Dermis microvascular lymphatic vessel endothelial cell (primary cell): Measurements from ENCODE around the gene MLLT3. TPM values are rescaled to one million over a fixed set of nuclear protein-coding genes. Genes with fewer than 3 reads are reported as not detected.

Experiments
- DNase-seq, 2 donors: peaks; one replicate each; pipeline versions ENCODE4 v3.0.0 to v3.0.0-alpha.2; 2010; ENCODE audit warnings: low read depth in 2 of 2
- total RNA-seq: library from RNA; depleted of rRNA; stranded (reverse); fragments of >200 nt; gene quantifications from 2 replicates; pipeline ENCODE4 v1.2.1, GENCODE V29; 2014

The MLLT3 gene
- total RNA-seq, 1 donor from 2014 or later: 1.9 TPM

- no peak for DNase-seq
Measured at GRCh38 chr9:20310024-20310423, 312.3 kb downstream of the MLLT3 start.

GRCh38 chr9:20309124-20309523 lies 313.2 kb downstream of the MLLT3 start:
- DNase-seq: no peak

- no peak for DNase-seq
Measured at GRCh38 chr9:20307621-20308020, 314.7 kb downstream of the MLLT3 start.

- no peak for DNase-seq
Measured at GRCh38 chr9:20305452-20305851, 316.8 kb downstream of the MLLT3 start.

DNA sequence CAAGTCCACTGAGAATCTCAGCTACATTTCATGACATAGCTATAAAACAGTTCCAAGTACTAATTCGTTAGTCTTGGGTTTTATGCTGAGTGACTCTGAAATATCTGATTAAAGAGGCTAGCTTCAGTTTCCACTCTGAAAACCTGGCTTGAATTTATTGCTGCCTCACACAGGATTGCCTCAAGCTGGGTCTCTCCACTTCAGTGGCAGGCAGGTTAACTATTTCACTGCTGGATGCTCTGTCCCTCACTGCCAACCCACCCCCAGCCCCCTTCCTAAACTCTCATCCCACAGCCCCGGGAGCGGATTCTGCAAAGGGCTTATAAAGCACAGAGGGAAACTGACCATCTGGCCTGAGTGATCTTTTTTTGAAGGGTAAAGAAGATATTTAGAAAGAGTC lies 318.3 kb downstream of the MLLT3 start:
- no peak for DNase-seq

GRCh38 chr9:20303066-20303465 lies 319.2 kb downstream of the MLLT3 start:
- DNase-seq: no peak

DNA sequence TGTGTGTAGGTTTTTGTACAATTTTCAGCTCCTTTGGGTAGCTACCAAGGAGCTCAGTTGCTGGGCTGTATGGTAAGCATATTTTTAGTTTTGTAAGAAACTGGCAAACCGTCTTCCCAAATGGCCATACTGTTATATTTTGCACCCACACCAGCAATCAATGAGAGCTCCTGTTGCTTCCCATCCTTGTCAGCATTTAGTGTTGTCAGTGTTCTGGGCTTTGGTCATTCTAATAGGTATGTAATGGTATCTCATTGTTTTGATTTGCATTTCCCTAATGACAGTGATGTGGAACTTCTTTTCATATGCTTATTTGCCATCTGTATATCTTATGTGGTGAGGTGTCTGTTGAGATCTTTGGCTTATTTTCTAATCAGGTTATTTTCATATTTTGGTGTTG lies 320.1 kb downstream of the MLLT3 start:
- no peak for DNase-seq

DNA sequence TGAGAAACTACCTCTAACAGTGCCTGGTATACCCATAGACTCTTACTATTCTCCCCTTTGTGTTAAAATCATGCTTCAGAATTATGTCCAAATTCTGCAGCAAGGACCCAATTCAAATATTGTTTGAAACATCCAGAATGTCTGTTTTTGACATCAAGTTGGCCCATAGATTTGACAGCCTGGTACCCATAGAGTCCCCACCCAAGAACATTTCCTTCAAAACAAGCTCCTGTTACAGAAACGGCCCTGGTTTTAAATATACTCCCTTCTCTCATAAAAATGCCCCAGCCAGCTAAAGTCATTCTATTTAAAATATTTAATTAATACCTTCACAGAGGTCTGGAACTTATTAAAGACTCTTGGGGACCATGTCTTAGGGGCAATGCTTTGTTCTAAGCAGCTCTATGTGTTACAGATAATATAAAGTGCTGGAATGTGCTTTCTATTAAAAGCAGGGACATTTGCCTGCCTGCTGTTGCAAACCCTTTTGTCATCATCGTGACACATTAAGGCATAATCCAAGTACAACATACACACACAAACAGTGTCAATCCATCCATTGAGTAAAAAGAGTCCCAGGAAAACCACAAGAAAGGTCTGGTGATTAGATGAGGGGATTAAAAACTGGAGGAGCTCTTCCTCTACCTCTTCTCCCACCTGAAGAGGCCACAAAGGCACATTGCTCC lies 321.7 kb downstream of the MLLT3 start:
- DNase-seq: no peak

- DNase-seq: no peak
Measured at GRCh38 chr9:20297646-20298084, 324.6 kb downstream of the MLLT3 start.

DNA sequence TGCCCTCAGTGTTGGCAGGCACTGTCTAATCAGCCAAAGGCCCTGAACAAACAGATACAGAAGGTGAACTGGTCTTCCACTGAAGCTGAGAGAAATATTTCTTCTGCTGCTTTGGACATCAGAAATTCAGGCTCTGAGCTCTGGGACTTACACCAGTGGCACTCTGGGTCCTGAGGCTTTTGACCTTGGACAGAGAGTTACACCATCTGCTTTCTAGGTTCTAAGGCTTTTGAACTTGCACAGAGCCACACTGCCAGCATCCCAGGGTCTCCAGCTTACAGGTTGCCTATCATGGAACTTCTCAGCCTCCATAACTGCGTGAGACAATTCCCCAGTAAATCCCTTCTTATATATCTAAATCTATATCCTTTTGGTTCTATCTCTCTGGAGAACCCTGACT lies 326.7 kb downstream of the MLLT3 start:
- DNase-seq: no peak

DNA sequence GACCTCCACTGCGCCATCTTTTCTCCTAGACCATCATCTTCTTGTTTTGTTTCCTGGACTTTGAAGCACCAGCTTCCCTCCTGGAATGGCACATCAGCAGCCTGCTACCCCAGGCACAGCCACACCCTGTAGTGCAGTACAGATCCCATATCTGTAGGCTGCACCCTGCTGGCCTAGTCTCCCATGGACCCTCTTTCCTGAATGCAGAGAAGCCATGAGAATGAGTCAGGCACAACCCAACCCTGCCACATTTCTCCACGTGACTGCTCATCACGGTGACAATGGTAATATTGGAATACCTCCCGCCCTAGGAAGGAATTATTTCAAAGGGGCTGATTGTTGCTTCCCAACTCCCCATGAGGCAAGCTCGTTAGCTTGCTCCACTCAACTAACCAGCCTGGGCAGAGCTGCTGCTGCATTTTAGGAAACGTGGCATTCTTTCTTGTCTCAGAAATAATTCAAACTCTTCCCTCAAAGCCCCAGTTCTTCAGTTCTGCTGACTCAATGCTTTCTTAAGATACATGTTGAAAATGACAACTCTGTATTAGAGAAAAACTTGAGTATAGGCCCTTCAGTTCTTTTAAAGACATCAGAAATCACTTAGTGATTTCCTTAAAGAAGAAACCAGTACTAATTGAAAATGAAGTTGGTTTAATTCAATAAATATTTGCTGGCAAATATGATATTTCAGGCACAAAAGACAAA lies 328.1 kb downstream of the MLLT3 start:
- no peak for DNase-seq

- DNase-seq: peak; percentile 2 to 17
Measured at GRCh38 chr9:20292002-20292401, 330.3 kb downstream of the MLLT3 start.

Other genes with a start within 250 kb of the MLLT3 start
- gene FOCAD, start 61.8 kb upstream of the MLLT3 start, total RNA-seq: 76.6 and 85.2 TPM in 2 replicates